CD4-positive, alpha-beta T cell (primary cell): ENCODE results near the gene C4BPB. TPM values are rescaled to one million over a fixed set of nuclear protein-coding genes. Genes with fewer than 3 reads are reported as not detected.

ENCODE experiments used
- ATAC-seq: fragments of 200-7000 bp; cut with Tn5 transposase; one replicate; pipeline ENCODE4 v1.10.0; 2022; ENCODE audit warnings: mild to moderate bottlenecking; ENCODE audit not compliant: poor library complexity
- CTCF ChIA-PET: fragments of 350-600 bp; sonication (Branson Sonifier 250); formaldehyde crosslinking; loops from one replicate; lab custom pipeline; 2021; ENCODE audit warnings: antibody characterized with exemption, inconsistent platforms; lab: Charles Lee
- POLR2A ChIA-PET: fragments of 350-600 bp; sonication (Branson Sonifier 250); formaldehyde crosslinking; loops from one replicate; lab custom pipeline; 2021; ENCODE audit warnings: antibody characterized with exemption, inconsistent platforms; lab: Charles Lee
- DNase-seq, 14 experiments: peaks; one replicate each; pipeline ENCODE4 v3.0.0-alpha.2; 2013 to 2020; ENCODE audit warnings: mixed read lengths in 2 of 14
- H3K27ac ChIP-seq, 2 donors: one replicate each; pipeline versions ENCODE4 v1.5.1 to v1.7.0; 2013; ENCODE audit warnings: low read length in 2 of 2, low read depth in 1 of 2, mild to moderate bottlenecking in 1 of 2
- H3K27me3 ChIP-seq, 2 experiments: 1 replicate in 1 of 2; 2 replicates in 1 of 2; pipeline versions ENCODE4 v1.6.1 to v1.7.0; 2013; ENCODE audit warnings: low read length in 2 of 2, control low read depth in 1 of 2, mild to moderate bottlenecking in 1 of 2, moderate library complexity in 1 of 2; ENCODE audit not compliant: insufficient read depth in 2 of 2, control insufficient read depth in 1 of 2
- H3K36me3 ChIP-seq: one replicate; pipeline ENCODE4 v1.6.1; 2013; ENCODE audit warnings: low read length, control low read depth; ENCODE audit not compliant: insufficient read depth
- H3K4me1 ChIP-seq: one replicate; pipeline ENCODE4 v1.6.1; 2013; ENCODE audit warnings: low read length, control low read depth; ENCODE audit not compliant: insufficient read depth
- H3K4me3 ChIP-seq: one replicate; pipeline ENCODE4 v1.5.1; 2013; ENCODE audit warnings: mild to moderate bottlenecking, low read length, moderate library complexity
- H3K9me3 ChIP-seq, 2 experiments: 1 replicate in 1 of 2; 2 replicates in 1 of 2; pipeline versions ENCODE4 v1.6.1 to v1.7.0; 2013; ENCODE audit warnings: low read length in 2 of 2, mild to moderate bottlenecking in 2 of 2, control low read depth in 1 of 2, moderate library complexity in 1 of 2; ENCODE audit not compliant: control insufficient read depth in 1 of 2, insufficient read depth in 1 of 2
- H3K27ac Mint-ChIP-seq: one replicate; pipeline ENCODE4 v1.8.0; 2020; ENCODE audit warnings: mixed read lengths
- H3K27me3 Mint-ChIP-seq: one replicate; pipeline ENCODE4 v1.8.0; 2021; ENCODE audit warnings: mixed read lengths
- H3K36me3 Mint-ChIP-seq: one replicate; pipeline ENCODE4 v1.8.0; 2021; ENCODE audit warnings: low read depth, mixed read lengths
- H3K4me1 Mint-ChIP-seq: one replicate; pipeline ENCODE4 v1.8.0; 2021; ENCODE audit warnings: low read depth, mixed read lengths
- H3K4me3 Mint-ChIP-seq: one replicate; pipeline ENCODE4 v1.8.0; 2020; ENCODE audit warnings: mild to moderate bottlenecking, mixed read lengths
- H3K9me3 Mint-ChIP-seq: one replicate; pipeline ENCODE4 v1.8.0; 2020; ENCODE audit warnings: mixed read lengths
- CTCF ChIP-seq: fragments of 200-600 bp; IDR thresholded peaks from one replicate; pipeline ENCODE4 v1.8.0; 2022; ENCODE audit warnings: antibody characterized with exemption, mild to moderate bottlenecking
- intact Hi-C, 2 experiments: fragments of 100-400 bp; cut with DNase I in 1 of 2; cut with micrococcal nuclease in 1 of 2; formaldehyde crosslinking; loops; one replicate each; pipeline versions ENCODE4 v1.15.1 to v1.9.0; 2023 to 2025; cut with DNase I, micrococcal nuclease
- total RNA-seq, 174 experiments: library from RNA in 2 of 174; stranded (reverse) in 2 of 174; gene quantifications; one replicate each; pipeline ENCODE4 v1.2.3 and lab custom pipeline; 2021 to 2026

C4BPB gene
- total RNA-seq, 2 experiments from 2014 or later, result 1.6 to 2.1 TPM

DNA sequence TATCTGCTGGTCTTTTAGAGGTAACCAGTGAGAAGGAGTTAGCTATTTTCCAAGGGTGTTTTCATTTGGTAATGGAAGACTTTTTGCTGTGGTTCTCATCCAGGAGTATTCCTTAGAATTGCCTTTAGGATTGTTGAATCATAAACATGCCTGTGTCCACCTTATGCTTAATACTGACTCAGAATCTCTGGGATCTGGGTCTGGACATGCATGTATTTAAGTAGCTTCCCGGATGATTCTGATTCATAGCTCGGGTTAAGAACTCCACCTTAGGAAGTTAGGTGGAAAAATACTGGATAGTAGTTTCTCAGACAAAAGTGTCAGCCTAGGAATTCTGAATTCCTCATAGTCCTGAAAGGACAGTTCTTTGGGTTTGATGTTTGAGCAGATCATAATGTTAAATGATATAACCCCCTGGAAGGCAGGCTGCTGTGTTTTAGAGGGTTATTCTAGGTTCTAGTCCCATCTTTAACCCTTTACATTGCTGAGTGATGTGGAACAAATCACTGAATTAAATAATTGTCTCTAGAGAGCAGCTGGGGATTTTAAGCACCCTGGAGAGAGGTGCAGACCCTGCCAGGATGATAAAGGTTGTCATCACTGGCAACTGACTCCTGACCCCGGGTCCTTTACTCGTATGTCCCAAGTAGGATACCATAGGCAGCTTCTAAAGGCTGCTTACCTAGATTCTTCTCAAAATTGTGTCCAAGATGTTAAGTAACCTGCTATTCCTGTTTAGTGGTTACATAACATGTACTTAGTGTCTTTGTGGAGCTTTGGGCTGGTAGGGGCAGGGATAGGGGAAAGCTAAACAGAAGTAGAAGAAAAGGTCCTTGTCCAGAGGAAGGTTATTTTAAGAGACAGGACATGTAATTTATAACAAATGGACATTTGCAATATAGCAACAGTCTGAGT lies 14.5 kb upstream of the C4BPB start:
- H3K27ac Mint-ChIP-seq, result no peak overlapping the region
- peaks cover 36% of the 10 kb centered on the region for H3K4me1 Mint-ChIP-seq
- H3K27me3 Mint-ChIP-seq, result peaks cover 5% of the 10 kb centered on the region
- POLR2A ChIA-PET, result interaction anchor here (1.2 kb wide), 1 partner anchor 23 kb away, joined by 3 read pairs; the partner anchor contains the start of gene YOD1
- no peak for DNase-seq
- no peaks in the 10 kb centered on the region for H3K36me3 ChIP-seq
- H3K4me1 ChIP-seq, result peaks cover 26% of the 10 kb centered on the region
- TF ChIP-seq CTCF, result no peak
- no peak overlapping the region for H3K27ac ChIP-seq
- H3K27me3 ChIP-seq, result no peaks in the 10 kb centered on the region
- no peaks in the 10 kb centered on the region for H3K9me3 ChIP-seq
- intact Hi-C loops, result loop anchor here in 1 of 2 experiments (10.0 kb wide), 1 partner anchor 139 kb away; no protein-coding TSS in a partner anchor
- H3K36me3 Mint-ChIP-seq, result peaks cover under 1% of the 10 kb centered on the region
- CTCF ChIA-PET, result interaction anchor here (0.6 to 3.0 kb wide), 3 partner anchors 23 to 24 kb away, joined by 3 to 13 read pairs (median 4); no protein-coding TSS in a partner anchor
- H3K4me3 Mint-ChIP-seq, result no peak overlapping the region
- no peak for ATAC-seq
- H3K9me3 Mint-ChIP-seq, result no peaks in the 10 kb centered on the region
- H3K4me3 ChIP-seq, result no peak overlapping the region

DNA sequence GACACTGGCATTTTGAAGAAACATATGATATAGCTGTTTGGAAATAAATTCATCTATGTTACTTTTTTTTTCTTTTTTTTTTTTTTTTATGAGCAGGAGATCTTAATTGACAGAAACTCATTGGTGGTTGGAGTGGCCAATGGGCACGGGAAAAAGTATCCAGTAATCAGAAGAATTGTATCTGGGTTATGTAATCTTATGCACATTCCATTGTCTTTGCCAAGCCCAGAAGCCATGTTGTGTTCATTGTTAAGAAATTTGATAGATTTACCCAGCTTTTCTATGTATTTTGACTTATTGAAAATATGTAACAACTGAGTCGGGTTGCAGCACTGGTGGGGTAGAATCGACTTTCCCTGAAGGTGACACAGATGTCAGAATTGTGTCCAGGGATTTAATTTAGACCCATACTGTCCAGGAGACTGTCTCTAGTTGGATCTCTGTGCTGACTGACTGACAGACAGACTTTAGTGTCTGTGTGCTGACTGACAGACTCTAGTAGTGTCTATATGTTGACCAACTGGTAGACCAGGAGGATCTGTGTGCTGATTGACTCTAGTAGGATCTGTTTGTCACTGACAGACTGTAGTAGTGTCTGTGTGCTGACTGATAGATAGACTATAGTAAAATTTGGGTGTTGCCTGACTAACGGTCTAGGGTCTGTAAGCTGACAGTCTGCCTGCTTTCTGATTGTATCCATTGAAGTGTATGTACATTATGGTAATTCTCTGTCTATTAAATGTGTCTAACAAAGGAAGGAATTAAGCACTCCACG lies 12.3 kb upstream of the C4BPB start:
- Mint-ChIP-seq H3K4me1 (peaks cover 14% of the 10 kb centered on the region), H3K4me3 (no peak overlapping the region), H3K9me3 (no peaks in the 10 kb centered on the region), H3K27me3 (peaks cover 8% of the 10 kb centered on the region), H3K27ac (no peak overlapping the region), H3K36me3 (no peaks in the 10 kb centered on the region)
- Histone ChIP-seq H3K27ac (no peak overlapping the region), H3K36me3 (no peaks in the 10 kb centered on the region), H3K4me3 (no peak overlapping the region), H3K4me1 (peaks cover 9% of the 10 kb centered on the region), H3K9me3 (no peaks in the 10 kb centered on the region), H3K27me3 (no peaks in the 10 kb centered on the region)
- ChIA-PET CTCF (interaction anchor here (1.7 to 3.0 kb wide), 3 partner anchors 24 to 328 kb away, joined by 5 to 13 read pairs (median 6); partner anchors contain the start of gene PFKFB2), POLR2A (no interaction called here)
- no peak for TF ChIP-seq CTCF
- ATAC-seq (no peak), DNase-seq (no peak)
- intact Hi-C loops, result loop anchor here (5.0 to 10.0 kb wide), 3 partner anchors 142 to 444 kb away; no protein-coding TSS in a partner anchor

DNA sequence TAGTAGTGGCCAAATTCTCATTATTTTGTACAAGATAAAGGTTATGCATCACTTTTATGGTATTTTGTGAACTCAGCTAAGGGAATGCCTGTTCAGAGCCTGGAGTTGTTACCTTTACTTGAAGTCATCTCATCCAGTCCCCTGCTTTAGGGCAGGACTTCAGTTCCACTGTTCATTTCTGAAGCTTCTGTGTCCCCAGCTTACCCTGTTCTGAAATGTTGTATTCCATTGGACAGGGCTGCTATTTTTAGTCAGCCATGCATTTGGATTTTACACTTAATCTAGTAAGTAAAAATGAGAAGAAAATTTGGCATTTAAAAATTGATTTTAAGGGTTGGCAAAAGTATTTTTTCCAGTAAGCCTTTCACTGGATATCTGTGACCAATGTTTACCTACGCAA lies 11.6 kb upstream of the C4BPB start:
- no peak for ATAC-seq
- no peaks in the 10 kb centered on the region for H3K9me3 Mint-ChIP-seq
- CTCF ChIA-PET, result interaction anchor here (1.7 to 3.0 kb wide), 2 partner anchors 24 to 27 kb away, joined by 5 to 13 read pairs; partner anchors contain the start of gene PFKFB2
- Histone ChIP-seq H3K36me3 (no peaks in the 10 kb centered on the region), H3K4me1 (peaks cover 2% of the 10 kb centered on the region), H3K27me3 (no peaks in the 10 kb centered on the region), H3K9me3 (no peaks in the 10 kb centered on the region), H3K27ac (no peak overlapping the region), H3K4me3 (no peak overlapping the region)
- no peaks in the 10 kb centered on the region for H3K36me3 Mint-ChIP-seq
- POLR2A ChIA-PET, result no interaction called here
- TF ChIP-seq CTCF, result no peak
- H3K27me3 Mint-ChIP-seq, result peaks cover 14% of the 10 kb centered on the region
- no peak for DNase-seq
- peaks cover 7% of the 10 kb centered on the region for H3K4me1 Mint-ChIP-seq
- intact Hi-C loops, result loop anchor here (1.0 to 10.0 kb wide), 4 partner anchors 27 to 445 kb away; no protein-coding TSS in a partner anchor
- H3K27ac Mint-ChIP-seq, result no peak overlapping the region
- no peak overlapping the region for H3K4me3 Mint-ChIP-seq
